ENCODE data around the gene ARSG.

GRCh38 chr17:68382582-68383085 lies 91.3 kb downstream of the ARSG start:
- no peak for TF ChIP-seq CTCF (IDR thresholded peaks at IDR 0.05; ENCODE audit: low read length)
- TF ChIP-seq EZH2 (IDR thresholded peaks at IDR 0.05; ENCODE audit: borderline replicate concordance, low read length): no peak

Measured in OCI-LY1 (cell line).